ENCODE results near the gene SCAI.
"Not testable (repeated sequence)": the region's sequence is repeated elsewhere in the genome, so short reads cannot be mapped to it uniquely, and the experiment has no call there.

The SCAI gene

DNA sequence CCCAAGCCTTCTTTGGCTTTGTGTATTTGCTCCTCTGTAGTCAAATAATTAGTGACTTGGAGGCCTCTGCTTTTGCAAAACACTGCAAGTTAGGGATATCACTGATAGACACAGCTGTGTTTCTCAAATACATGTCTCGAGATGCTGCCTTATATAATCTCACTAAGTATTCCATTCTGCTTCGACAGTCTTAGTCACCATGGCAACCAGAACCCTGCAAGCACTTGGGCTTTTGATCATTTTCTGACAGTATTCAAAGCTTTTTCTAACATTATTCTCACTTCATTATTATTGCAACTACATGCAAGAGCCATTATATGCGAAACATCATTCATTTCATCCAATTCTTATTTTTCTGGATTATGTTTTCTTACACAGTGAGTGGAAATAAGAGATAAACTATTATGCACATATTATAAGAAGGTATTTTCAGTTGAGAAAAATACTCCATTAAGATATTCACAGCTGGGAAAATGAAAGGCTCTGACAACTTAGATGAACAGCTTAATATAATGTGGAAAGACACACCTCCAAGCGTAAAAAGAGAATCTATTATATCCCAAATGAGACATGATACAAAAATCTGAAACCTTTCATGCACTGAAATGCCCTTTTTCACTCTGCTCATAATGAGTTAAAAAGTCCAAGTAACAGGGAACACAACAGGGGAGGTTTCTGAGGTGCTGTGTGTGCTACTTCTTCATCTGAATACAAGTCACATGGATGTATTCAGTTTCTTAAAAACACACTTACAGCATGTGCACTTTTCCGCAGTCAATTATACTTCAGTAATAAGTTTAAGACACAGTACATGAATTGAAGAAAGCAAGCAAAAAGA lies 93.9 kb downstream of the SCAI start:
- no peak for DNase-seq (ENCODE audit: low read depth)
- no peak overlapping the region for H3K4me3 ChIP-seq (ENCODE audit: low read length)
- TF ChIP-seq, protein P1, sequence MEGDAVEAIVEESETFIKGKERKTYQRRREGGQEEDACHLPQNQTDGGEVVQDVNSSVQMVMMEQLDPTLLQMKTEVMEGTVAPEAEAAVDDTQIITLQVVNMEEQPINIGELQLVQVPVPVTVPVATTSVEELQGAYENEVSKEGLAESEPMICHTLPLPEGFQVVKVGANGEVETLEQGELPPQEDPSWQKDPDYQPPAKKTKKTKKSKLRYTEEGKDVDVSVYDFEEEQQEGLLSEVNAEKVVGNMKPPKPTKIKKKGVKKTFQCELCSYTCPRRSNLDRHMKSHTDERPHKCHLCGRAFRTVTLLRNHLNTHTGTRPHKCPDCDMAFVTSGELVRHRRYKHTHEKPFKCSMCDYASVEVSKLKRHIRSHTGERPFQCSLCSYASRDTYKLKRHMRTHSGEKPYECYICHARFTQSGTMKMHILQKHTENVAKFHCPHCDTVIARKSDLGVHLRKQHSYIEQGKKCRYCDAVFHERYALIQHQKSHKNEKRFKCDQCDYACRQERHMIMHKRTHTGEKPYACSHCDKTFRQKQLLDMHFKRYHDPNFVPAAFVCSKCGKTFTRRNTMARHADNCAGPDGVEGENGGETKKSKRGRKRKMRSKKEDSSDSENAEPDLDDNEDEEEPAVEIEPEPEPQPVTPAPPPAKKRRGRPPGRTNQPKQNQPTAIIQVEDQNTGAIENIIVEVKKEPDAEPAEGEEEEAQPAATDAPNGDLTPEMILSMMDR (conservative IDR thresholded peaks at IDR 0.05; ENCODE audit: low read length) = no peak

DNA sequence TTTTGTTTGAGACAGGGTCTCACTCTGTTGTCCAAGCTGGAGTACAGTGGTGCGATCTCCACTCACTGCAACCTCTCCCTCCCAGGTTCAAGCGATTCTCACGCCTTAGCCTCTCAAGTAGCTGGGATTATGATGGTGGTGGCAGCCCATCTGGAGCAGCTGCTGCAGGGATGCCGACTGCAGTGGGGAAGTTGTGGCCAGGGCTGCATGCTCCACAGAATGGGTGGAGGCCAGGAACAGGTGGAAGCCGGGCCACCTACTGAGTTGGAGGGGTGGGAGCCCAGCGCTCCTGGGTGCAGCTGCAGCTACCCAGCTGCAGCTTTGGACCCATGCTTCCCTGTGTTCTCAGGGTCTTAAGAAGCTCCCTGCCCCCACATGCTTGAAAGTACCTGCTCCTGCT lies 99.7 kb downstream of the SCAI start:
- DNase-seq (ENCODE audit: low read depth) = no peak
- TF ChIP-seq, protein P1 (conservative IDR thresholded peaks at IDR 0.05; ENCODE audit: low read length) = no peak
- H3K4me3 ChIP-seq (ENCODE audit: low read length) = no peak overlapping the region

DNA sequence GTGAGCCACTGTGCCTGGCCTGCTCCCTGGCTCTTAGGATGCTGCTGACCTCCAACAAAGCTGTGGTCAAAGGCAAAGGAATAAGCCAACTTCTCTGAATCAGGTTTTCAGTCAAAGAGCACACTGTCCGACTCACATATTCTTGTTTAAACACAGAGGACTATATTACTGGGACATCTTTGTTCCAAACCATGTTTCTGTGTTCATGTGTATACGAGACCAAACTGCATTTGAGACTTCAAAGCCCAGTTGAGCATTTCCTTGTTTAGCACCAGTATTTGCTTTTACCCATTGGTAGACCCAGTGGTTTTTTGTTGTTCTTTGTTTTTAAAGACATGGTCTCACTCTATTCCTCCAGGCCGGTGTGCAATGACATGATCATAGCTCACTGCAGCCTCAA lies 100.2 kb downstream of the SCAI start:
- TF ChIP-seq, protein P1 (conservative IDR thresholded peaks at IDR 0.05; ENCODE audit: low read length) = no peak
- no peak for DNase-seq (ENCODE audit: low read depth)
- H3K4me3 ChIP-seq (ENCODE audit: low read length) = no peak overlapping the region

DNA sequence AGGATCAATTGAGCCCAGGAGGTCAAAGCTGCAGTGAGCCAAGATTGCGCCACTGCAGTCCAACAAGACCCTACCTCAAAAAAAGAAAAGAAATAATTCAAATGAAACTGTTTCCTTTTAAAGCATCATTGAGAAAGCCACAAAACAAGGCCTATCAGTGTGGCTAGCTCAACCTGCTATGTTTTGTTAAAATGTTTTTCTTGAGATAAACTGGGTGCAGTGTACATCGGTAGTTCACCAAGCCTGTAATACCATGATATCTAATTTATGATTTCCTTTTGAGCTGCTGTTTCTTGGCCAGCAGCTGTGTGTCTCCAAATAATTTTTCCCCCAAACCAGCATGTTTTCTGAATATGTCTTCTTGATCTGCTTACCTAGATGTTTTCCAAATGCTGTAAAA lies 105.2 kb downstream of the SCAI start:
- no peak overlapping the region for H3K4me3 ChIP-seq (ENCODE audit: low read length)
- TF ChIP-seq, protein P1 (conservative IDR thresholded peaks at IDR 0.05; ENCODE audit: low read length) = no peak
- no peak for DNase-seq (ENCODE audit: low read depth)

DNA sequence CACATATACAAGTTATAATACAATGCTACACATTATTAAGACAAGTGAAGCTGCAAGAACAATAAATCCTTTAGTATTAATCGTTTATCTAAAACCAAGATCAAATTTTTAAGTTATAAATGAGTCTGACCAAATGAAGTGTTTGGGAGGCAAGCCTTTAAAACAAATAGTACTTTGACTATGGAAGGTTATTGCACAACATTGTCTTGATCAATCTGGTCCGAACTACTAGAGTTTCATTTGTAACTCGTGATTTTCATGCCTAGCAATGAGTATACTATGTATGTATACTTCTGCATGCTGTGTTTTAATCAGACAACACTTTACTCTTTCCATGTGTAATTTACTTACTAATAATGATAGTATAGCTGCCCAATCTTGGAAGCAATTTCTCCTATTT lies 115.3 kb downstream of the SCAI start:
- DNase-seq (ENCODE audit: low read depth) = no peak
- TF ChIP-seq, protein P1 (conservative IDR thresholded peaks at IDR 0.05; ENCODE audit: low read length) = no peak
- H3K4me3 ChIP-seq (ENCODE audit: low read length) = no peak overlapping the region

DNA sequence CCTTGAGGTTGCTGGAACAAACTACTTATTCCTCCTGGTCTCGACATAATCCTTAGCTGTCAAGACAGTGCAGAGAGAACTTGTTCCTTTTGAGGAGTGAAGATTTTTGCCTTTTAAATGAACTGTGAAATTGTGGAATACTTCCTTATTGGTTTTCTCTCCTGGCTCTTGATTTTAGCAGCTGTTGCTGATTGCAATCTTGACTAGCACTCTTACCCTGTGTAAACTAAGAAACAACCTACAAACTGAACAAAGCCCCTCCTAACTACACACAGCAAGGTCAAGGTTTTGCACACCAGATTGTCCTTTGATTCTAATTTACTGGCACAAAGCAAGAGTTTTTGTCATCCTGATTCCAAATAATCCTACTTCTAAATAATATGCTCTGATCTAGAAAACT lies 118.4 kb downstream of the SCAI start:
- TF ChIP-seq, protein P1 (conservative IDR thresholded peaks at IDR 0.05; ENCODE audit: low read length) = no peak
- H3K4me3 ChIP-seq (ENCODE audit: low read length) = no peak overlapping the region
- no peak for DNase-seq (ENCODE audit: low read depth)

DNA sequence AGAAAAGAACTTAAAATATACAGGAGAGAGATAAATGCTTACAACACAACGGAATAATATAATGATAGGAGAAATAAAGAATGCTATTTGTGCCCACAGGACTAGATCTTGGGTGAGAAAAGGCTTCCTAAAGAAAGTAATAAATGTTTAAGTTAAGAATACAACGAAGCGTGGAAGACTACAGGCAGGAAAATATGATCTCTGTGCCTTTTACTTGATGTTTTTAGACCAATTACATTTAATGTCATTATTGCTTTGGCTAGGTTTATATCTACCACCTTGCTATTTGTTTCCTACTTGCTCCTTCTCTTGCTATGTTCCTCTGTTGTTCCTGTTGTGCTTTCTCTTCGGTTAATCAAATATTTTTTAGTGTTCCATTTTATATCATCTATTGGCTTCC lies 122.3 kb downstream of the SCAI start:
- H3K4me3 ChIP-seq (ENCODE audit: low read length) = no peak overlapping the region
- DNase-seq (ENCODE audit: low read depth) = no peak
- TF ChIP-seq, protein P1 (conservative IDR thresholded peaks at IDR 0.05; ENCODE audit: low read length) = no peak

DNA sequence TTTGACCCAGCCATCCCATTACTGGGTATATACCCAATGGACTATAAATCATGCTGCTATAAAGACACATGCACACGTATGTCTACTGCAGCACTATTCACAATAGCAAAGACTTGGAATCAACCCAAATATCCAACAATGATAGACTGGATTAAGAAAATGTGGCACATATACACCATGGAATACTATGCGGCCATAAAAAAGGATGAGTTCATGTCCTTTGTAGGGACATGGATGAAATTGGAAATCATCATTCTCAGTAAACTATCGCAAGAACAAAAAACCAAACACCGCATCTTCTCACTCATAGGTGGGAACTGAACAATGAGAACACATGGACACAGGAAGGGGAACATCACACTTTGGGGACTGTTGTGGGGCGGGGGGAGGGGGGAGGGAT lies 127.7 kb downstream of the SCAI start:
- not testable (repeated sequence) for H3K4me3 ChIP-seq (ENCODE audit: low read length); DNase-seq (ENCODE audit: low read depth)

DNA sequence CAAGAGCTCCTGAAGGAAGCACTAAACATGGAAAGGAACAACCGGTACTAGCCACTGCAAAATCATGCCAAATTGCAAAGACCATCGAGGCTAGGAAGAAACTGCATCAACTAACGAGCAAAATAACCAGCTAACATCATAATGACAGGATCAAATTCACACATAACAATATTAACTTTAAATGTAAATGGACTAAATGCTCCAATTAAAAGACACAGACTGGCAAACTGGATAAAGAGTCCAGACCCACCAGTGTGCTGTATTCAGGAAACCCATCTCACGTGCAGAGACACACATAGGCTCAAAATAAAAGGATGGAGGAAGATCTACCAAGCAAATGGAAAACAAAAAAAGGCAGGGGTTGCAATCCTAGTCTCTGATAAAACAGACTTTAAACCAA lies 131.3 kb downstream of the SCAI start:
- not testable (repeated sequence) for DNase-seq (ENCODE audit: low read depth)

More for the DNA sequence above, 131.3 kb downstream of the SCAI start:
- not testable (repeated sequence) for H3K4me3 ChIP-seq (ENCODE audit: low read length)
